GM12872 (cell line): ENCODE results near the gene VAMP4.
A peak's percentile ranks its signal among the peaks of the same experiment; 100 is the strongest.

Source experiments
- TF ChIP-seq, protein P1 (sequence below): IDR thresholded peaks from 3 replicates; pipeline ENCODE4 v1.5.1; 2011; ENCODE audit warnings: low read depth, mild to moderate bottlenecking, low read length, moderate library complexity; ENCODE audit not compliant: insufficient read depth

Gene VAMP4

DNA sequence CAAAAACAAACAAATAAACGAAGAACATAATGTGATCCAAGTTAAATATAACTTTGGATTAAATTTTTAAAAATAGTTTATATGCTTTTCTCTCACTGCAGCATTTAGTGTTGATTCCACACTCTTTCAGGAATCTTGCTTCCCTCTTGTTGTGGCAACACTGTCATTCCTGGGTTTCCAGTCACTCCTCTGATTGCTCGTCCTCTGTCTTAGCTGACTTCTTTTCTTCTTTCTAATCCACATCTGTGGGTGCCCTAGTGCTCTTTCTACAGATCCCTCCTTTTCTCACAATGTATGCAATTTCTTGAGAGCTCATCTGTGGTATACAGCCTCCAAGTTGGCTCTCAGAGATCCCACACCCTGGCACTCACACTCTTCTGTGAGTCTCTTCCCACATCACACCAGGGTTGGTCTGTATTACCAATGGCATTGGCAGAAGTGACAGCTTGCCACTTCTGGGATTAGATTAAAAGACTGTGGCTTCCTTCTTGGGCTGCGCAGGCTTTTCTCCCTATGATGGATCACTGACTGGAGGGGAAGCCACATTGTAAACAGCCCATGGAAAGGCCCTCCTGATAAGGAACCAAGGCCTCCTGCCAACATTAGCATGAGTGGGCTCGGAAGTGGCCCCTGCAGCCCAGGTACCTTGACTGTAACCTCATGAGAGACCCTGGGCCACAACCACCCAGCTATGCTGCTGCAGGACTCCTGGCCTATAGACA lies 77.8 kb downstream of the VAMP4 start:
- TF ChIP-seq, protein P1, sequence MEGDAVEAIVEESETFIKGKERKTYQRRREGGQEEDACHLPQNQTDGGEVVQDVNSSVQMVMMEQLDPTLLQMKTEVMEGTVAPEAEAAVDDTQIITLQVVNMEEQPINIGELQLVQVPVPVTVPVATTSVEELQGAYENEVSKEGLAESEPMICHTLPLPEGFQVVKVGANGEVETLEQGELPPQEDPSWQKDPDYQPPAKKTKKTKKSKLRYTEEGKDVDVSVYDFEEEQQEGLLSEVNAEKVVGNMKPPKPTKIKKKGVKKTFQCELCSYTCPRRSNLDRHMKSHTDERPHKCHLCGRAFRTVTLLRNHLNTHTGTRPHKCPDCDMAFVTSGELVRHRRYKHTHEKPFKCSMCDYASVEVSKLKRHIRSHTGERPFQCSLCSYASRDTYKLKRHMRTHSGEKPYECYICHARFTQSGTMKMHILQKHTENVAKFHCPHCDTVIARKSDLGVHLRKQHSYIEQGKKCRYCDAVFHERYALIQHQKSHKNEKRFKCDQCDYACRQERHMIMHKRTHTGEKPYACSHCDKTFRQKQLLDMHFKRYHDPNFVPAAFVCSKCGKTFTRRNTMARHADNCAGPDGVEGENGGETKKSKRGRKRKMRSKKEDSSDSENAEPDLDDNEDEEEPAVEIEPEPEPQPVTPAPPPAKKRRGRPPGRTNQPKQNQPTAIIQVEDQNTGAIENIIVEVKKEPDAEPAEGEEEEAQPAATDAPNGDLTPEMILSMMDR = no peak

DNA sequence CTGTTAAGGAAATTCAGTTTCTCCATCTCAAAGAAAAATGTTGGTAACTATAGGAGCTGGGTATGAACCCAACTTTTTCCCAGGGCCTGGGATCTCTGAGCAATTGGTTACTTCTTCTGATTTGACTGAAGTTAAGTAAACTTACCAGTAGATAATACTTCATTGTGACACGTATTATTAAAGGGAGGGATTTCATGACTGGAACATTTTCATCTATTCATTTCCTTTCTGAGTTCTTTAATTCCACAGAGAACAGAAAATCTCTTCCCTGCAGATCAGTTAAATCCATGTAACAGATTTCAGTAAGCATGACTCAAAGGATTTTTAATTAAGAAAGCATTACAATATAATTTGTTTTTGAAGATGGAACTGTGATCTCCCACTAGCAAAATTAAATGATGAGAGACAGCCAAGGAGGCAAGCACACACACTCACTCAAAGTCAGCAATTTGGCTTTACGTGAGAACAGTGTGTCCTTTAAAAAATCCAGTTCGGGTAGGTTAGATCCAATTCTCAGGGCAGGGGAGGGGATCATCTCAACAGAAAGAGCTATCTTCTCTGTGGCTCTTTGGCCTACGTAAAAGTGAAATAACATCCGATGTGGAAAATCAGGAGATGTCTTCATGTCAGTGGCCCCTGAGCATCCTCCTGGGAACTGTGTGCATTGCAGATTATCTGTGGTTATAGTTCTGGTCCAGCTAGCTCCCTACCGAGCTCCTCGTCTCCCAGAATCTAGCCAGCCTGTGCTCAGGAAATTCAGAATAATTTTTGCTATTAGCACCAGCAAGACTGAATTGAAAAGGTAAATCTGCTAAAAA lies 78.6 kb downstream of the VAMP4 start:
- TF ChIP-seq, protein P1 = no peak

DNA sequence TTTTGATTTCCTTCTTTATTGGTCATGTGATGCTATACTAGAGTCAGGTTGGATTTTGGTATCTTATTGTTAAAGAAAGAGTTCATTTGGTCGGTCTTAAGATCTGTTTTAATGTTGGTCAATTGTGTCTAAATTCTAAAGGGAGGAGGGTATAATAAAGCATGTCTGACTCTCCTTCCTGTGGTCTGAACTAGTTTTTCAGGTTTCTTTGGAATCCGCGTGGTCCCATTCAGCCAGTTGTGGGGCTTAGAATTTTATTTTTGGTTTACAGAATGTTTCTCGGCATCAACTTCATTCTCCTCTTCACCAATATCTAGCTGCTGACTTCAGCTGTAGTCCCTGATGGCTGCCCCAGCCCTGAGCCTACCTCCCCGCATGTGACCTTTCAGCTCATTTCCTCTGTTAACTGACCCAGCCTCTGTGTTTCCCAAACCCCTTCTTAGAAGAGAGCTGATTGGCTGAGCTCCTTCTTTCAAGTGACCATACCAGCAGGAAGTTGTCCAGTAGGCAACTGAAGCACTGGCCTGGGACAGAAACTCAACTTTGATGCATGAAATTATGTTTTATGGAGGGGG lies 80.7 kb downstream of the VAMP4 start:
- TF ChIP-seq, protein P1 = no peak

DNA sequence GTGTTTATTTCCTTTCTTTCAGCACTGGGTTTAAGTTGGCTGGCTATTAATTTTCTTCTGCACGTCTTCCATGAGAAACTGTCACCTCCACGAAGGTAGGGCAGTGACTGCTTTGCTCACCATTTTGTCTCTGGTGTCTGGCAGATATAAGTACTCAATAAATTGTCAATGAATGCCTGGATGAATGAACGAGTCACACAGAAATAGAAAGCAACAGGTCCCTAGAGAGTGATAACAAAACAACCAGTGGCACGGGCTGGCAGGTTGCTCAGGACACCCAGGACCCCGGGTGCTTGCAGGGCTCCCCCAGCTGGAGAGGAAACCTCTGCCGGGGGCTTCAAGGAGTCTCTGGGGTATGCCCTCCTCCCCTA lies 86.1 kb downstream of the VAMP4 start:
- TF ChIP-seq, protein P1 = no peak

DNA sequence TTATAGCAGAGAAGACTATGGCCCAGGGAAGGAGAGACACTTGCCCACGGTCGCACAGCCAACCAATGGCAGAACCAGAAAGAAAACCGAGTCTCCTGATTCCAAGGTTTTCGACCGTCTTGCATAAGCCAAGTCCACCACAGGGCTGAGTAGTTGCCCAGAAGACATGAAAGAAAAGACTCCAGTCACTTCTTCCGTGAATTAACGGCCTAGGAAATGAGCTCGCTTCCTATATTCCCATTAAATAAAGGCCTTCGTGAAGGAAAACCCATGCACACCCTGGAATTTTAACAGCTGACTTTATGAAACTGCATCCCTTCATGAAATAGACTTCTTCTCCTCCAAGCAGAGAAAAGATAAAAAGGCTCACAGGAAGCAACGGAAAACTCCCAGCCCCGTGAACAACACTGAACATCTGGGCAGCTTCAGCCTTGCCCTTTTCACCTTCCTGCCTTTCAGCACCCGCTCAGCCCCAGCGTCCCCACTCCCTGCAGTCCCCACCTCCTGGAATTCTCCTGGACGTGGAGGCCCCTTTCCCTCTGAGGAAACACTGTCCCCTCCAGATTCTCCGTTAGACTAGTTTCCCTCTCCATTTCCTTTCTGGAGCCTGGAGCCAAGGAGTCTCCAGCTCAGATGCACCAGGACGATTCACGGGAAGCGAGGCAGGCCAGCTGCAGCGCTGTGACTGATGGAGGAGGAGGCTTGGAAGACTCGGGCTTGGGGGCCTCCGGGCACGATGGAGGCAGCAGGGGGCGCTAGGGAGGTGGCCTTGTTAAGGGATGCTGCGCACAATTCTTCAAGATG lies 86.7 kb downstream of the VAMP4 start:
- TF ChIP-seq, protein P1 = peak; percentile 87

DNA sequence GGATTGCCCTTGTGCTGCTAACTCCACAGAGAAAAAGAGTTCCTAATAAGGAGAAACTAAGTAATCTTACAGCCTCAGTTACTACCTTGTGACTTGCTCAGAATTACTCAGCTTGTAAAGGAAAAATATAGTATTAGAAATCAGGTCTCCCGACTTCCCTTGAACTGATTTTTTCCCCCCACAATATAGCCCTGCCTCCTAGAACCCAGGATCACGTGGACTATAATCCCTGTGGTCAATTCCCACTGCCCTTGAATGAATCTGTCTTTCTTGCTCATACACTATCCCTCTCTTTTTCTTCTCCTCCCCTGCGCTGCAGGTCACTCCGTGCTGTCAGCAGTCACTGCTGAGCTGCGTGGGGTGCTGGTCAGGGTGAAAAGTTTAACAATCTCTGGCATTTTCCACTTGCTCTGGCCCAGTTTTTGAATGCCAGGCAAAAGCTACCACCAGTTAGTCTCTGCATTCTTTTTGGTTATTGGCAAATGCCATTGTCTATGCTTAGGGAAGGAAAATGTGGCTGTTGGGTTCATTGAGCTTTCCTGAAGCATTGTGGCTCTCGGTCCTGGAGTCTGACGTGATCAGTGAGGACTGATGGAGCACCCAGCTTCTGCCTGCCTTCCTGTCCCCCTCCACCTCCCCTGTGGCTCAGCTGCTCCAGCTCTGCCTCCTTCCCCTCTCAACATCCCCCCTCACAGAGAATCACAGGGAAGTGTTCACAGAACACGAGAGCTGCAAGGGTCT lies 87.5 kb downstream of the VAMP4 start:
- TF ChIP-seq, protein P1 = no peak
